Endodermal cell (in vitro differentiated cells): Measurements from ENCODE around the gene SLK. TPM values are rescaled to one million over a fixed set of nuclear protein-coding genes. Genes with fewer than 3 reads are reported as not detected.
A peak's percentile ranks its signal among the peaks of the same experiment; 100 is the strongest.

Experiments
- DNase-seq: peaks from one replicate; pipeline ENCODE4 v3.0.0-alpha.2; 2017
- H3K27ac ChIP-seq: 2 replicates; pipeline ENCODE4 v1.5.1; 2013; ENCODE audit warnings: mild to moderate bottlenecking, low read depth, low read length, moderate library complexity
- H3K27me3 ChIP-seq: 2 replicates; pipeline ENCODE4 v1.6.1; 2013; ENCODE audit warnings: mild to moderate bottlenecking, low read length, moderate library complexity; ENCODE audit not compliant: insufficient read depth, control insufficient read depth, poor library complexity, severe bottlenecking
- H3K36me3 ChIP-seq: 2 replicates; pipeline ENCODE4 v1.7.0; 2013; ENCODE audit warnings: mild to moderate bottlenecking, low read length, moderate library complexity; ENCODE audit not compliant: control insufficient read depth, insufficient read depth
- H3K4me1 ChIP-seq: one replicate; pipeline ENCODE4 v1.7.0; 2013; ENCODE audit warnings: low read length; ENCODE audit not compliant: control insufficient read depth, insufficient read depth
- H3K4me3 ChIP-seq: 2 replicates; pipeline ENCODE4 v1.5.1; 2013; ENCODE audit warnings: mild to moderate bottlenecking, low read length, moderate library complexity
- H3K9ac ChIP-seq: 2 replicates; pipeline ENCODE4 v1.6.1; 2013; ENCODE audit warnings: mild to moderate bottlenecking, low read length, moderate library complexity; ENCODE audit not compliant: poor library complexity, severe bottlenecking; ENCODE audit errors: extremely low read depth
- H3K9me3 ChIP-seq: 2 replicates; pipeline ENCODE4 v1.6.1; 2013; ENCODE audit warnings: mild to moderate bottlenecking, low read length, moderate library complexity; ENCODE audit not compliant: control insufficient read depth
- H3K27ac Mint-ChIP-seq: 2 replicates; pipeline ENCODE4 v1.8.0; 2020; ENCODE audit warnings: mixed read lengths
- H3K27me3 Mint-ChIP-seq: 2 replicates; pipeline ENCODE4 v1.8.0; 2021; ENCODE audit warnings: mild to moderate bottlenecking, mixed read lengths; ENCODE audit not compliant: insufficient read depth
- H3K36me3 Mint-ChIP-seq: 2 replicates; pipeline ENCODE4 v1.8.0; 2020; ENCODE audit warnings: low read depth, mixed read lengths
- H3K4me1 Mint-ChIP-seq: 2 replicates; pipeline ENCODE4 v1.8.0; 2020; ENCODE audit warnings: mixed read lengths
- H3K4me3 Mint-ChIP-seq: 2 replicates; pipeline ENCODE4 v1.8.0; 2020; ENCODE audit warnings: mild to moderate bottlenecking, moderate library complexity, mixed read lengths
- H3K9me3 Mint-ChIP-seq: 2 replicates; pipeline ENCODE4 v1.8.0; 2020; ENCODE audit warnings: mild to moderate bottlenecking, mixed read lengths
- WGBS, 2 experiments: methylation state at CpG; one replicate each; pipeline versions ENCODE4 v1.1.5 to v1.1.7; 2013; ENCODE audit warnings: missing lambda C conversion rate in 2 of 2, mixed read lengths in 1 of 2; ENCODE audit not compliant: insufficient coverage in 1 of 2, insufficient read length in 1 of 2; 5-methylcytosine and 5-hydroxymethylcytosine counted together
- total RNA-seq, 2 donors: library from RNA; stranded (reverse); fragmentation: NEBNext Ultra II Directional in 1 of 2; extraction: Animal tissue kit (Norgen Biotek cat#: 25700) in 1 of 2; gene quantifications; 2 replicates in 1 of 2; 3 replicates in 1 of 2; pipeline ENCODE4 v1.2.1, GENCODE V29; 2021
- TF ChIP-seq, protein P1 (sequence below): fragments of 200-600 bp; sonication (generic); conservative IDR thresholded peaks from 2 replicates; pipeline ENCODE4 v1.5.0; 2021; ENCODE audit warnings: antibody characterized with exemption, mild to moderate bottlenecking

The SLK gene
- total RNA-seq, 2 donors from 2014 or later, result 23.4 to 32.9 TPM

- no peak overlapping the region for H3K27ac ChIP-seq
- Mint-ChIP-seq H3K9me3 (no peaks in the 10 kb centered on the region), H3K36me3 (no peaks in the 10 kb centered on the region), H3K4me3 (no peak overlapping the region), H3K27me3 (peaks cover 7% of the 10 kb centered on the region), H3K27ac (no peak overlapping the region), H3K4me1 (peaks cover 45% of the 10 kb centered on the region)
- no peak overlapping the region for H3K4me3 ChIP-seq
- no peak overlapping the region for H3K9ac ChIP-seq
- WGBS, 2 experiments, result 51 to 79% methylated on average over 4 to 8 of the region's 8 CpGs
- DNase-seq, result no peak
- TF ChIP-seq, protein P1, sequence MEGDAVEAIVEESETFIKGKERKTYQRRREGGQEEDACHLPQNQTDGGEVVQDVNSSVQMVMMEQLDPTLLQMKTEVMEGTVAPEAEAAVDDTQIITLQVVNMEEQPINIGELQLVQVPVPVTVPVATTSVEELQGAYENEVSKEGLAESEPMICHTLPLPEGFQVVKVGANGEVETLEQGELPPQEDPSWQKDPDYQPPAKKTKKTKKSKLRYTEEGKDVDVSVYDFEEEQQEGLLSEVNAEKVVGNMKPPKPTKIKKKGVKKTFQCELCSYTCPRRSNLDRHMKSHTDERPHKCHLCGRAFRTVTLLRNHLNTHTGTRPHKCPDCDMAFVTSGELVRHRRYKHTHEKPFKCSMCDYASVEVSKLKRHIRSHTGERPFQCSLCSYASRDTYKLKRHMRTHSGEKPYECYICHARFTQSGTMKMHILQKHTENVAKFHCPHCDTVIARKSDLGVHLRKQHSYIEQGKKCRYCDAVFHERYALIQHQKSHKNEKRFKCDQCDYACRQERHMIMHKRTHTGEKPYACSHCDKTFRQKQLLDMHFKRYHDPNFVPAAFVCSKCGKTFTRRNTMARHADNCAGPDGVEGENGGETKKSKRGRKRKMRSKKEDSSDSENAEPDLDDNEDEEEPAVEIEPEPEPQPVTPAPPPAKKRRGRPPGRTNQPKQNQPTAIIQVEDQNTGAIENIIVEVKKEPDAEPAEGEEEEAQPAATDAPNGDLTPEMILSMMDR, result no peak
- H3K4me1 ChIP-seq, result peaks cover 3% of the 10 kb centered on the region
- H3K9me3 ChIP-seq, result no peaks in the 10 kb centered on the region
- no peaks in the 10 kb centered on the region for H3K36me3 ChIP-seq
- H3K27me3 ChIP-seq, result no peaks in the 10 kb centered on the region
These were observed 87.5 kb downstream of the SLK start for GRCh38 chr10:104054430-104054829.

GRCh38 chr10:104056619-104057273 is 89.8 kb downstream of the SLK start:
- Mint-ChIP-seq H3K27ac (peak overlapping the region; percentile 87), H3K9me3 (no peaks in the 10 kb centered on the region), H3K4me1 (peaks cover 41% of the 10 kb centered on the region), H3K4me3 (no peak overlapping the region), H3K27me3 (no peaks in the 10 kb centered on the region), H3K36me3 (no peaks in the 10 kb centered on the region)
- H3K27ac ChIP-seq, result no peak overlapping the region
- no peaks in the 10 kb centered on the region for H3K27me3 ChIP-seq
- H3K9ac ChIP-seq, result no peak overlapping the region
- WGBS, 2 experiments, result 83 to 89% methylated on average over 3 to 14 of the region's 14 CpGs
- peaks cover 3% of the 10 kb centered on the region for H3K4me1 ChIP-seq
- TF ChIP-seq, protein P1, result peak; percentile 47
- DNase-seq, result peak; percentile 70
- H3K4me3 ChIP-seq, result no peak overlapping the region
- no peaks in the 10 kb centered on the region for H3K36me3 ChIP-seq
- no peaks in the 10 kb centered on the region for H3K9me3 ChIP-seq

GRCh38 chr10:104057717-104058116 is 90.8 kb downstream of the SLK start:
- H3K27me3 ChIP-seq, result no peaks in the 10 kb centered on the region
- peaks cover 3% of the 10 kb centered on the region for H3K4me1 ChIP-seq
- no peaks in the 10 kb centered on the region for H3K36me3 ChIP-seq
- H3K27me3 Mint-ChIP-seq, result no peaks in the 10 kb centered on the region
- H3K36me3 Mint-ChIP-seq, result no peaks in the 10 kb centered on the region
- H3K27ac Mint-ChIP-seq, result peak overlapping the region; percentile 87
- no peaks in the 10 kb centered on the region for H3K9me3 Mint-ChIP-seq
- no peak overlapping the region for H3K9ac ChIP-seq
- TF ChIP-seq, protein P1, result no peak
- H3K9me3 ChIP-seq, result no peaks in the 10 kb centered on the region
- DNase-seq, result peak; percentile 85
- no peak overlapping the region for H3K4me3 ChIP-seq
- peaks cover 47% of the 10 kb centered on the region for H3K4me1 Mint-ChIP-seq
- H3K4me3 Mint-ChIP-seq, result no peak overlapping the region
- no peak overlapping the region for H3K27ac ChIP-seq
- 43 to 56% methylated on average over 5 to 6 of the region's 6 CpGs for WGBS, 2 experiments
